DOHH2 (cell line): ENCODE measurements around the gene INTS3.
"Not testable (repeated sequence)": the region's sequence is repeated elsewhere in the genome, so short reads cannot be mapped to it uniquely, and the experiment has no call there.

Source experiments
- H3F3A ChIP-seq: fragments of 200-600 bp; sonication (generic), shearing (Covaris generic); 2 replicates; pipeline ENCODE4 v1.6.0; 2016; ENCODE audit warnings: antibody characterized with exemption, mild to moderate bottlenecking; ENCODE audit not compliant: control insufficient read depth, insufficient read depth
- H3K27ac ChIP-seq: fragments of 200-600 bp; sonication (generic); 2 replicates; pipeline ENCODE4 v1.5.1; 2014; ENCODE audit warnings: low read depth, mild to moderate bottlenecking, low read length, moderate library complexity
- H3K27me3 ChIP-seq: fragments of 200-600 bp; sonication (generic); 2 replicates; pipeline ENCODE4 v1.6.1; 2014; ENCODE audit warnings: mild to moderate bottlenecking, low read length, mixed read lengths; ENCODE audit not compliant: control insufficient read depth
- H3K36me3 ChIP-seq: fragments of 200-600 bp; sonication (generic); 2 replicates; pipeline ENCODE4 v1.6.1; 2014; ENCODE audit warnings: mild to moderate bottlenecking, low read length, moderate library complexity, mixed read lengths; ENCODE audit not compliant: control insufficient read depth
- H3K4me1 ChIP-seq: fragments of 200-600 bp; sonication (generic); 2 replicates; pipeline ENCODE4 v1.6.1; 2014; ENCODE audit warnings: mild to moderate bottlenecking, low read length, mixed read lengths; ENCODE audit not compliant: control insufficient read depth
- H3K4me2 ChIP-seq: fragments of 200-600 bp; sonication (generic); 2 replicates; pipeline ENCODE4 v1.6.0; 2014; ENCODE audit warnings: mild to moderate bottlenecking, low read length, moderate library complexity
- H3K4me3 ChIP-seq: fragments of 200-600 bp; sonication (generic); 2 replicates; pipeline ENCODE4 v1.5.1; 2014; ENCODE audit warnings: mild to moderate bottlenecking, low read length, mixed read lengths
- H3K79me2 ChIP-seq: fragments of 200-600 bp; sonication (generic); 2 replicates; pipeline ENCODE4 v1.6.1; 2014; ENCODE audit warnings: mild to moderate bottlenecking, low read length, mixed read lengths; ENCODE audit not compliant: control insufficient read depth
- H3K9me2 ChIP-seq: fragments of 200-600 bp; sonication (generic); replicated peaks from 2 replicates; pipeline ENCODE4 v1.6.1; 2014; ENCODE audit warnings: mild to moderate bottlenecking, low read length, mixed read lengths; ENCODE audit not compliant: control insufficient read depth
- H3K9me3 ChIP-seq: fragments of 200-600 bp; sonication (generic); 2 replicates; pipeline ENCODE4 v1.6.1; 2014; ENCODE audit warnings: antibody characterized with exemption, low read length, mixed read lengths; ENCODE audit not compliant: control insufficient read depth, insufficient read depth
- H4K20me1 ChIP-seq: fragments of 200-600 bp; sonication (generic); 2 replicates; pipeline ENCODE4 v1.6.0; 2014; ENCODE audit warnings: low read depth, mild to moderate bottlenecking, antibody characterized with exemption, low read length, moderate library complexity; ENCODE audit not compliant: control insufficient read depth, insufficient read depth
- EZH2phosphoT487 ChIP-seq: fragments of 200-600 bp; sonication (generic); IDR thresholded peaks from 2 replicates; pipeline ENCODE4 v1.6.1; 2017; ENCODE audit warnings: borderline replicate concordance, mild to moderate bottlenecking, antibody characterized with exemption, low read length, moderate library complexity, mixed read lengths
- TF ChIP-seq, protein P1 (sequence below): fragments of 200-600 bp; sonication (generic); IDR thresholded peaks from one replicate; pipeline ENCODE4 v1.5.1; 2014; ENCODE audit warnings: antibody characterized with exemption, mild to moderate bottlenecking, low read depth, low read length; ENCODE audit not compliant: poor library complexity, severe bottlenecking

Gene INTS3

GRCh38 chr1:153764310-153764709, 36.5 kb downstream of the INTS3 start:
- no peak overlapping the region for H3K4me2 ChIP-seq

GRCh38 chr1:153766663-153767062, 38.8 kb downstream of the INTS3 start:
- H3K79me2 ChIP-seq, H3K4me2 ChIP-seq, H3F3A ChIP-seq, H4K20me1 ChIP-seq, H3K27ac ChIP-seq, H3K4me3 ChIP-seq, H3K9me3 ChIP-seq, H3K9me2 ChIP-seq, H3K27me3 ChIP-seq: not testable (repeated sequence)
- Histone ChIP-seq H3K4me1 (peaks cover 20% of the 10 kb centered on the region), H3K36me3 (peaks cover 67% of the 10 kb centered on the region)

More at GRCh38 chr1:153764310-153764709, 36.5 kb downstream of the INTS3 start:
- Histone ChIP-seq H3K9me2 (no peaks in the 10 kb centered on the region), H3K4me1 (no peaks in the 10 kb centered on the region), H3K27me3 (no peaks in the 10 kb centered on the region), H3F3A (no peaks in the 10 kb centered on the region), H3K27ac (no peak overlapping the region), H3K4me3 (no peak overlapping the region), H3K36me3 (peaks cover 60% of the 10 kb centered on the region), H3K79me2 (no peaks in the 10 kb centered on the region), H4K20me1 (no peaks in the 10 kb centered on the region), H3K9me3 (no peaks in the 10 kb centered on the region)
- TF ChIP-seq, protein P1, sequence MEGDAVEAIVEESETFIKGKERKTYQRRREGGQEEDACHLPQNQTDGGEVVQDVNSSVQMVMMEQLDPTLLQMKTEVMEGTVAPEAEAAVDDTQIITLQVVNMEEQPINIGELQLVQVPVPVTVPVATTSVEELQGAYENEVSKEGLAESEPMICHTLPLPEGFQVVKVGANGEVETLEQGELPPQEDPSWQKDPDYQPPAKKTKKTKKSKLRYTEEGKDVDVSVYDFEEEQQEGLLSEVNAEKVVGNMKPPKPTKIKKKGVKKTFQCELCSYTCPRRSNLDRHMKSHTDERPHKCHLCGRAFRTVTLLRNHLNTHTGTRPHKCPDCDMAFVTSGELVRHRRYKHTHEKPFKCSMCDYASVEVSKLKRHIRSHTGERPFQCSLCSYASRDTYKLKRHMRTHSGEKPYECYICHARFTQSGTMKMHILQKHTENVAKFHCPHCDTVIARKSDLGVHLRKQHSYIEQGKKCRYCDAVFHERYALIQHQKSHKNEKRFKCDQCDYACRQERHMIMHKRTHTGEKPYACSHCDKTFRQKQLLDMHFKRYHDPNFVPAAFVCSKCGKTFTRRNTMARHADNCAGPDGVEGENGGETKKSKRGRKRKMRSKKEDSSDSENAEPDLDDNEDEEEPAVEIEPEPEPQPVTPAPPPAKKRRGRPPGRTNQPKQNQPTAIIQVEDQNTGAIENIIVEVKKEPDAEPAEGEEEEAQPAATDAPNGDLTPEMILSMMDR = no peak
- TF ChIP-seq EZH2phosphoT487 = no peak

DNA sequence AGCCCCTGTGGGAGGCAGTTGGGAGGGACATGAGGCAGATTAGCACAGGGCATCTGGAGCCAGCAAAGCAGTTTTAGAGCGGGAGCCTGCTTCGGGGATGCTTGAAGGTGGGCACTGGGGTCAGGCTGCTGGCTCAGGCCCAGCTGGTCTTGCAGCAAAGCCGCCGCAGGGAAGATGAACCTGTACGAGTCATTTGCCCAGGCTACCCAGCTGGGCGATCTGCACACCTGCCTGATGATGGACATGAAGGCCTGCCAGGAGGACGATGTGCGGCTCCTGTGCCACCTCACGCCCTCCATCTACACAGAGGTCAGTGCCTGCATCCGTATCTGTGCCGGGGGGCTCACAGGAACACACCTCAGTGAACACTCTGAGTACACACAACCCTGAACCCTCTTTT, 39.7 kb downstream of the INTS3 start:
- Histone ChIP-seq H3K4me3 (no peak overlapping the region), H3K36me3 (peaks cover 72% of the 10 kb centered on the region), H3K4me2 (no peak overlapping the region), H3K4me1 (peaks cover 21% of the 10 kb centered on the region), H3K27me3 (no peaks in the 10 kb centered on the region), H3K9me2 (no peaks in the 10 kb centered on the region), H3K79me2 (no peaks in the 10 kb centered on the region), H3K9me3 (no peaks in the 10 kb centered on the region), H3F3A (no peaks in the 10 kb centered on the region), H4K20me1 (no peaks in the 10 kb centered on the region), H3K27ac (no peak overlapping the region)
- TF ChIP-seq, protein P1 = no peak
- no peak for TF ChIP-seq EZH2phosphoT487

DNA sequence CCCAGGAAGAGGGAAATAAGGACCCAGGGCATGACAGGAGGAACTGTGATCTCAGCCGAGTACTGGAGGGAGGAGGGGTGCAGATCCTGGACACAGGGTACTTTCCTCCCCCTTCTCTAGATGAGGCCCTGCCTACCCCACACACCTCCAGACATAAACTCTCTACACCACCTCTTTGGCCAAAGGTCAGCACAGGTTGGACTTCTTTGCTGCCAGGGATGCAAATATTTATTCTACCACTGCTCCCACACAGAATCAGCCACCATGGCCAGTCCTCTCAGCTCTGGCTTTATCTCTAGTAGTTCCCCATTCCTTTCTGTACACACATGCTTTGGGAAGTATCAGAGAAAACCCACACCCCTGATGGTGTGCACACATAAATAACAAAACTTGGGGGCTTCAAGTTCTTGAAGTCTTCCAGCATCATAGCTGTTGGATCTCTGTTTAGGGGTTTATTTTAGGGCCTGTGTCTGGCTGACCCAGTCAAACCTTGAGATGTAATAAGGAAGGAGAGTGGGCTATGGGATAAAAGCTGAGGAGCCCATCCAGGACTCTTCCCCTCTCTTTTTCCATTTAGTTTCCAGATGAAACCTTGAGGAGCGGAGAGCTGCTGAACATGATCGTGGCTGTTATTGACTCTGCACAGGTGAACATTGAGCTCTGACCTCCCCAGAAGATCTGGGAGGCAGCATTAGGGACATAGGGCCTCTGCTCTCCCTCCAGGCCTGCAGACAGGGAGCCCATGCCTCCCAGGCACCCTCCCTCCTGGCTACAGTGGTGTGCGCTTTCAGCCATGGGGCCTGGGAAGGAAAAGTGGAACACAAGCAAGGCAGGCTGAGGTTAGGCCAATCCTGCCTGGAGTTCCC, 40.7 kb downstream of the INTS3 start:
- H3K4me3 ChIP-seq = no peak overlapping the region
- TF ChIP-seq, protein P1 = no peak

More for the DNA sequence above, 40.7 kb downstream of the INTS3 start:
- Histone ChIP-seq H3K9me2 (no peaks in the 10 kb centered on the region), H3F3A (peaks cover 3% of the 10 kb centered on the region; the same call in 1 of the 2 replicates), H3K27ac (no peak overlapping the region), H3K4me1 (peaks cover 21% of the 10 kb centered on the region), H3K4me2 (no peak overlapping the region), H3K27me3 (no peaks in the 10 kb centered on the region), H3K36me3 (peaks cover 72% of the 10 kb centered on the region), H4K20me1 (no peaks in the 10 kb centered on the region), H3K9me3 (no peaks in the 10 kb centered on the region), H3K79me2 (no peaks in the 10 kb centered on the region)
